GM12873 (cell line): ENCODE data around the gene ETV4.

Experiments used
- CTCF ChIP-seq: IDR thresholded peaks from 2 replicates; pipeline ENCODE4 v1.5.1; 2012; ENCODE audit warnings: low read depth, mild to moderate bottlenecking, moderate library complexity, low read length, control low read depth; ENCODE audit not compliant: insufficient read depth; ENCODE audit errors: missing control alignments

Gene ETV4

GRCh38 chr17:43542859-43543258 is 3.3 kb downstream of the ETV4 start:
- no peak for TF ChIP-seq CTCF

DNA sequence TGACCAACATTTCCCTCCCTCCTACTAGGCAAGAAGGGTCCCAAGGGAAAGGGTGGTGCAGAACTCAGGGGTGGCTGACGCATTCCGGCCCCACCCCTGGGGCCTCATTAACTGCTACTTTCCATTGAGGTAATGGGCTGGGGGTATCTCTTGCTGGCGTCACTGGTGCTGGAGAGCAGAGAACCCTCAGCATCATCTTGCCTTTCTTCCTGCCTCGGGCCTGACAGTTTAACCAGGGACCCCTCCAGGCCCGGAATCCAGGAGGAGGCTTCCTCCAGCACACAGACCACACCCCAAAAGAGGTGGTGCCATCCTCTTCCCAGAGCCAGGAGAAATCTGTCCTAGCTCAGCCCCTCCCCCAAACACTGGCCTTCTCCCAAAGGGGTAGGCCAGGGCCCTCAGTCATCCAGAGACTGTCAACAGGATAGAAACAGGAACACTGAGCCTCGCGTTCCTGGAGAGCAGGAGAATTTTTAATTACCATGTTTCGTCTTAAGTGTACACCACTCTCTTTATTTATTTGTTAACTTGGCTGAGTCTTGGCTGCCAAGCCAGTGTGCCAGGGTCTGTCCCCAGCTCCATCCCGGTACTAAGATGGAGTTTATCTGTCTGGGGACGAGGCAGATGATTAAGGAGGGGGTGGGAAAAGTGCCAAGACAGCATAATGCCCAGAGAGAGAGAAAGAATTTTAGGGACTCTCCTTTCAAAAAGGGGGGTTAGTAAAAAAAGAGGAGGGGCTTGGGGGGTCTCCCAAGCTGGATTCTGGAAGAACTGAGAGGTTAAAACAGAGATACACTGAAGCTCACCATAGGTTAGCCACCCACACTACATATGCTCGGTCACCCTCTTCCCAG is 5.1 kb downstream of the ETV4 start:
- TF ChIP-seq CTCF = no peak

- no peak for TF ChIP-seq CTCF
These were observed 9.7 kb downstream of the ETV4 start for GRCh38 chr17:43536236-43536992.

GRCh38 chr17:43534909-43535308 is 11.2 kb downstream of the ETV4 start:
- TF ChIP-seq CTCF = no peak

- TF ChIP-seq CTCF = no peak
These were observed 12.4 kb downstream of the ETV4 start for GRCh38 chr17:43533699-43534098.

DNA sequence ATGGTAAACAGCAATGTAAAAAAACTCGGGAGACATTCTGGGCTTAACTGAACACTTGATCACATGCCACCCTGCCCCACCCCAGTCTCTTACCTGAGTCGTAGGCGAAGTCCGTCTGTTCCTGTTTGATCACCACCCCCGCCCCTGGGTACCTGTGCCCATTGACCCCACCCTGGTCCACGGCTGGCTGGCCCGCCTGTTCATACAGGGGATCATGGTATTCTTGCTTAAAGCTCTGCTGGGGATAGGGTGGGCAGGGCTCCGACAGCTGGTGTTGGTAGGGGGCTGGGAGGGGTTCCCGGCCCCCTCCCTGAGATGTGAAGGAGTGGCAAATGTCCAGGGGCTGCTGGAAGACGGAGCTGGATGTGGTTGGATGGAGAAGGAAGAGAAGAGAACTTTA is 13.6 kb downstream of the ETV4 start:
- TF ChIP-seq CTCF = no peak

- TF ChIP-seq CTCF = no peak
These were observed 14.2 kb downstream of the ETV4 start for GRCh38 chr17:43531955-43532354.
